Renal pelvis (tissue), 12 donors: ENCODE measurements around the gene UGT1A8. TPM values are rescaled to one million over a fixed set of nuclear protein-coding genes. Genes with fewer than 3 reads are reported as not detected.
"Not testable (repeated sequence)": the region's sequence is repeated elsewhere in the genome, so short reads cannot be mapped to it uniquely, and the experiment has no call there.

Source experiments
- DNase-seq: peaks from one replicate; pipeline ENCODE4 v3.0.0-alpha.2; 2013
- long read RNA-seq, 16 experiments: transcript quantifications; one replicate each; lab custom pipeline, GENCODE V29; 2026
- polyA plus RNA-seq, 3 donors: library from polyadenylated mRNA; unstranded; fragments of 120-200 nt; gene quantifications; one replicate each; pipeline ENCODE4 v1.2.1, GENCODE V29; 2013; ENCODE audit not compliant: insufficient read length in 3 of 3

Gene UGT1A8
- polyA plus RNA-seq = not detected
- long read RNA-seq, donor 1 = 0 reads
- long read RNA-seq, donor 2 = 0 reads
- long read RNA-seq, donor 3 = 0 reads
- long read RNA-seq, donor 4 = 0 reads
- long read RNA-seq, donor 5 = 0 reads
- long read RNA-seq, donor 6 = 0 reads
- long read RNA-seq, donor 7 = 0 reads
- long read RNA-seq, donor 8 = 0 reads
- long read RNA-seq, donor 9 = 0 reads
- long read RNA-seq, donor 10 = 0 reads
- long read RNA-seq, donor 11 = 0 reads
- long read RNA-seq, donor 12 = 0 reads
- long read RNA-seq, donor 13 = 0 reads
- long read RNA-seq, donor 14 = 0 reads
- long read RNA-seq, donor 15 = 0 reads
- long read RNA-seq, donor 16 = 0 reads

DNA sequence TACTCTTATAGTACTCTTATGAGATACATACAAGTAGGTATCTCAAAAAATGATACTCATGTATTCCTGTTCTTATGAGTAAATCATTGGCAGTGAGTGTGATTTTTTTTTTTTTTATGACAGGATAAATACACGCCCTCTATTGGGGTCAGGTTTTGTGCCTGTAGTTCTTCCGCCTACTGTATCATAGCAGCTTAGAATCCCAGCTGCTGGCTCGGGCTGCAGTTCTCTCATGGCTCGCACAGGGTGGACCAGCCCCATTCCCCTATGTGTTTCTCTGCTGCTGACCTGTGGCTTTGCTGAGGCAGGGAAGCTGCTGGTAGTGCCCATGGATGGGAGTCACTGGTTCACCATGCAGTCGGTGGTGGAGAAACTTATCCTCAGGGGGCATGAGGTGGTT is at the start of gene UGT1A8:
Gene UGT1A8 (plus strand): TSS at position 158 of the 400 bp plus-strand sequence. CDS start 75 bp downstream, at position 233.
- not testable (repeated sequence) for DNase-seq

DNA sequence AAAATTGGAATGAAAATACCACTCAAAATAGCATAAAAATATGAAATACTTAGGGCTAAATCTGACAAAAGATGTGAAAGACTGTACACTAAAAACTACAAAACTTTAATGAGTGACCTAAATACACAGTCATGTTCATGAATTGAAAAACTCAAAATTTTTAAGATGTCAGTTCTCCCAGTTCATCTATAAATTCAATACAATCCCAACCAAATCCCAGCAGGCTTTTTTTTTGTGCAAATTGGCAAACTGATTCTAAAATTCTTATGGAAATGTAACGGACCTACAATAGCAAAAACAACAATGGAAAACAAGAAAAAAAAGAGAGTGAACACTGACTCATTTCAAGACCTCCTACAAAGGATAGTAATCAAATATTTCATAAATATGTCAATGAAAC is 46.4 kb upstream of the UGT1A8 start:
- no peak for DNase-seq

DNA sequence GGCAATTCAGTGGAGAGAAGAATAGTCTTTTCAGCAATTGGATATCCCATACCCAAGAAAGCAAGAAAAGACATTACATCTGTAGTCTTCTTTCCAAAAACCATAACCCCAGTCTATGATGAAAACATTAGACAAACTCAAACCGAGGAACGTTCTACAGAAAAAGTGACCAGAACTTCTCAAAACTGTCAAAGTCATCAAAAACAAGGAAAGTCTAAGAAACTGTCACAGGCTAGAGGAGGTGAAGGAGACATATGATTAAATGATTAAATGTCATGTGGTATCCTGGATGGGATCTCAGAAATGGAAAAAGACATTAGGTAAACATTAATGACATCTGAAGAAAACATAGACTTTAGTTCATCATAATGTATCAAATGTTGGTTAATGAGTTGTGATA is 46.0 kb upstream of the UGT1A8 start:
- no peak for DNase-seq

DNA sequence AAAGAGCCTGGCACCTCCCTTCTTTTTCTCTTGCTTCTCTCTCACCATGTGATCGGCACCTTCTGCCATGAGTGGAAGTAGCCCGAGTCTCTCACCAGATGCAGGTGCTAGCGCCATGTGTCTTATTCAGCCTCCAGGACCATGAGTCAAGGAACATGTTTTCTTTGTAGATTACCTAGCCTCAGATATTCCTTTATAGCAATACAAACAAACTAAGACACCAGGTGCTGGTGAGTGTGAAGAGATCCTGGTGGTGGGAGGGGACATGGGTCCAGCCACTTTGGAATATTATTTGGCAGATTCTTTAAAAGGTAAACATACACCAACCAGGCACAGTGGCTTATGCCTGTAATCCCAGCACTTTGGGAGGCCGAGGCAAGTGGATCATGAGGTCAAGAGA is 45.0 kb upstream of the UGT1A8 start:
- DNase-seq = no peak

DNA sequence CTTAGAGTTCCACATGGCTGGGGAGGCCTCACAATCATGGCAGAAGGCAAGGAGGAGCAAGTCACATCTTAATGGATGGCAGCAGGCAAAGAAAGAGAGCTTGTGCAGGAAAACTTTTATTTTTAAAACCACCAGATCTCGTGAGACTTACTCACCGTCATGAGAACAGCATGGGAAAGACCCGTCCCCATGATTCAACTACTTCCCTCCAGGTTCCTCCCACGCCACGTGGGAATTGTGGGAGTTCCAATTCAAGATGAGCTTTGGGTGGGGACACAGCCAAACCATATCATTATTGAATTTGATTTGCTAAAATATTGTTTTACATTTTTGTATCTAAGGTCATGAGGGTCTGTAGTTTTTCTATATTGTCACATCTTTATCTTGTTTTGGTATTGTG is 40.1 kb upstream of the UGT1A8 start:
- DNase-seq = not testable (repeated sequence)

DNA sequence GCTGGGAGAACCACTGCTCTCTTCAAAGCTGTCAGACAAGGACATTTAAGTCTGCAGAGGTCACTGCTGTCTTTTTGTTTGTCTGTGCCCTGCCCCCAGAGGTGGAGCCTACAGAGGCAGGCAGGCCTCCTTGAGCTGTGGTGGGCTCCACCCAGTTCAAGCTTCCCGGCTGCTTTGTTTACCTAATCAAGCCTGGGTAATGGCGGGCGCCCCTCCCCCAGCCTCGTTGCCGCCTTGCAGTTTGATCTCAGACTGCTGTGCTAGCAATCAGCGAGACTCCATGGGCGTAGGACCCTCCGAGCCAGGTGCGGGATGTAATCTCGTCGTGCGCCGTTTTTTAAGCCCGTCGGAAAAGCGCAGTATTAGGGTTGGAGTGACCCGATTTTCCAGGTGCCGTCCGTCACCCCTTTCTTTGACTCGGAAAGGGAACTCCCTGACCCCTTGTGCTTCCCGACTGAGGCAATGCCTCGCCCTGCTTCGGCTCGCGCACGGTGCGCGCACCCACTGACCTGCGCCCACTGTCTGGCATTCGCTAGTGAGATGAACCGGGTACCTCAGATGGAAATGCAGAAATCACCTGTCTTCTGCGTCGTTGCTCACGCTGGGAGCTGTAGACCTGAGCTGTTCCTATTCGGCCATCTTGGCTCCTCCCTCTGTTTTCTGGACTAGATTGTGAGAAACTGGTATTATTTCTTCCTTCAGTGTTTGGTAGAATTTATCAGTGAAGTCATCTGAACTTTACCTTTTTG is 34.0 kb upstream of the UGT1A8 start:
- DNase-seq = not testable (repeated sequence)

DNA sequence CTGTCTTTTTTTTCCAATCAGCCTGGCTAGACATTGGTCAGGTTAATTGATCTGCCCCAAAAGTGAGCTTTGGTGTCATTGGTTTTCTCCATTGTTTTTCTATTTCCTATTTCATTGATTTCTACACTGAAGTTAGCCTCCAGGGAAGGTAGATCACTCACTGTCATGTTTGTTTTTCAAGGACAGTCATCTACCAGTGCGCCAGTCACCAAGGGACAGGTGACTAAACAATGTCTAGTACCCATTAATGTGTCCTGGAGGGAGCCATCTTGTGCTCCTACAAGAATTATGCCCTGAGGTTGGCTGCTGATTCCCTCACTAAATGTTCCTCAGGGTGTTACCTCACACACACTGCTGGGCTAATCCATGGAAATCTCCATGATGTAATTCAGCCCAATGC is 33.2 kb upstream of the UGT1A8 start:
- no peak for DNase-seq

DNA sequence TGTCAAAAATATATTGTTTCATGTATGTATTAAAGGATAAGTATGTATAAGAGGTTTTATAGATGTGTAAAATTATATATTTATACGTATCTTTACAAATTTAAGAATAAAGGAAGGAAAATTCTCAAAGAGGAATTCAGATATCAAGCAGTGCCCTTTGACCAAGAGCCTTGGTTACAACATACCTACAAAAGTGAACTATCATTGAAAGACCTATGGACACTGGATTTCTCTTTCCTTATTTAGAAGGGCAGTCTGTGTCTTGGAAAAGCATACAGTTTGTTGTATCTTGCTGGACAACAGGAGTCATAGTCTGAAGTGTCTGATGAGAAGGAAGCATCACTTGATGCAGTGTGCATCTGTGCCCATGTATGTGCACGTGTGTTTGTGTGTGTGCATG is 29.0 kb upstream of the UGT1A8 start:
- no peak for DNase-seq

DNA sequence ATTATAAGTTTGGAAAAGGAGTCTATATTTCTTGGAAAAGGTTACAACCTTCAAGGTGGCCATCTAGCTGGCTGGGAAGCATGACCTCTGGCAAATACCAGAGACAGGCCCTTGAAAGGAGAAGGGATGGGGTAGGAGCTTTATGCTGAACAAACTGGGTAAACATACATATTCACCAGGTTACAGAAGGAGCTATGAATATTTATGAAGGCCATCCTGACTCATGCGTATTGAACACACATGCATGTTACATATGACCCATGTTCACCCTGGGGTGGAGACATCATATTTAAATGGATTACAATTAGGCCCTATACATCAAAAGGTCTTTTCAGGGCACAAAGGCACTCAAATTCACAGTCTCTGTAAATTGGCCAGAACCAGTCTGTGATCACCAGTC is 24.7 kb upstream of the UGT1A8 start:
- DNase-seq = not testable (repeated sequence)

DNA sequence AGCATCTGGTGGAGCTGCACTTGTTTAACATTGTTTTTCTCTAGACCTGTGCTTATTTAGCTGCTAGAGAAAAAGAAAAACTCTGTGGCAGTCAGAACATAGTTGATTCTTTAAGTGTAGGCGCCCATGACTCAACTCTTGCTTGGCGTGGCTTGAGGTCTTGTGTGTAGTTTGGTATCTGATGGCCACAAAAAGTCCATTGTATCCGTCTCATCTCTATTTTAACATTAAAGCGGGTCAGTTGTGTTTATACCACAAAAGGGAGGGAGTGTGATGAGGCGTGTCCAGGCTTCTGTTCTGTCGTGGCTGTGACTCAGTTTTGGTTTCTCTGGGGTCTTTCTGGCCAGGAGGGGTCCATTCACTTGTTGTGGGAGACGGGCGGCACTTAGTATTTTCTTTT is 24.2 kb upstream of the UGT1A8 start:
- no peak for DNase-seq

DNA sequence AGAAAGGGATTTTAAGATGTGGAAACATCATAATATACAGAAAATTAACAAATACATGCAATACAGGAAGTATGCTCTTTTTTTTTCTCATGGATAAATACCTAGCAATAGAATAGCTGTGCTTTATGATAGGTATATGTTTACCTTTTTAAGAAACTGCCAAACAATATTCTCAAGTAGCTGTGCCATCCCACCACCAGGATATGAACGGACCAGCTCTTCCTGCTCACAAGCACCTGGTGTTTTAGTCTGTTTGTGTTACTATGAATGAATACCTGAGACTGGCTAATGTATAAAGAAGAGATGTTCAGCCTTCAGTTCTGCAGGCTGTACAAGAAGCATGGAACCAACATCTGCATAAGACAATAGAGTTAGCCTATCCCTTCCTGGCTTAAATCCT is 19.9 kb upstream of the UGT1A8 start:
- no peak for DNase-seq

DNA sequence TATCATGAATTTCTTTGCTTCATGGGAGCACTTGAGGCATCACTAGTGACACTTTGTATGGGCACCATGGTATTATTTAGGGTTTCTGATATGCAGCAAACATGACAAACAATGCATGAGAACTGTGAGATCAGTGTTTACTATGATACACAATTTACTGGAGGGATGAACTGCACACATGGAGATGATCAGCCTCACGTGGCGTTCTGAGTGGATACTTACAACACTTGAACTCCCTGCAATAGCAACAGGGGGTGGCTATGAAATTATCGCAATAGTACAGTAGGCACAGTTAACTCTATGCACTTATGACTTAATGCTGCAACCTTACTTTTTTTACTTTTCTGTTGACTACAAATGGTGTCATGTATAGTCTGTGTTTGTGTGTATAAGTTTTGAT is 18.5 kb upstream of the UGT1A8 start:
- no peak for DNase-seq

DNA sequence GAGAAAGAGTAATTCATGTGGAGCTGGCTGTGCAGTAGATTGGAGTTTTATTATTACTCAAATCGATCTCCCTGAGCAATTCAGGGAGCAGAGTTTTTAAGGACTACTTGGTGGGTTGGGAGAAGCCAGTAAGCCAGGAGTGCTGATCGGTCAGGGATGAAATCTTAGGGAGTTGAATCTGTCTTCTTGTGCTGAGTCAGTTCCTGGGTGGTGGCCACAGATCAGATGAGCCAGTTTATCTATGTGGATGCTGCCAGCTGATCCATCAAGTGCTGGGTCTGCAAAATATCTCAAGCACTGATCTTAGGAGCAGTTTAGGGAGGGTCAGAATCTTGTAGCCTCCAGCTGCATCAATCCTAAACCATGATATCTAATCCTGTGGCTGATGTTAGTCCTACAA is 17.0 kb upstream of the UGT1A8 start:
- no peak for DNase-seq

DNA sequence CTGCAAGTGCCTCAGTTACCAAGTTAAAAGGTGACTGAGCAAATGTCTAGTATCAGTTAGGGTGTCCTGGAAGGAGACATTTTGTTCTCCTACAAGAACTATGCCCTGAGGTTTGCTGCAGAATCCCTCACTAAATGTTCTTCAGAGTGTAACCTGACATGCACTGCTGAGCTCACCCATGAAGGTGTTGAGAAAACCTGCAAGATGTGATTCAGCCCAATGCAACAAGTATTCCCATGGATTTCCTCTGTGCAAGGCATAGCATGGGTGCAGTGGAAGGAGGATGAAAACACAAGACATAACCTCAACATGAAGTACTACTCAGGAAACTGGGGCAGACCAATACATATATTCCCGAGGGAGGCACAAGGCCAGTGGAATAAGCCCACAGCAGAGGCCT is 15.4 kb upstream of the UGT1A8 start:
- DNase-seq = no peak

DNA sequence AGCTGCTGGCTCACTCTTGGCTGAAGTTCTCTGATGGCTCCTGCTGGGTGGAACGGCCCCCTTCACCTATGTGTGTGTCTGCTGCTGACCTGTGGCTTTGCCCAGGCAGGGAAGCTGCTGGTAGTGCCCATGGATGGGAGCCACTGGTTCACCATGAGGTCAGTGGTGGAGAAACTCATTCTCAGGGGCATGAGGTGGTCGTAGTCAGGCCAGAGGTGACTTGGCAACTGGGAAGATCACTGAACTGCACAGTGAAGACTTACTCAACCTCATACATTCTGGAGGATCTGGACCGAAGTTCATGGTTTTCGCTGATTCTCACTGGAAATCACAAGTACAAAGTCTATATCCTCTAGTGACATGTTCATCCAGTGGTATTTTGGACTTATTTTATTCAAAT is 13.9 kb upstream of the UGT1A8 start:
- DNase-seq = no peak

DNA sequence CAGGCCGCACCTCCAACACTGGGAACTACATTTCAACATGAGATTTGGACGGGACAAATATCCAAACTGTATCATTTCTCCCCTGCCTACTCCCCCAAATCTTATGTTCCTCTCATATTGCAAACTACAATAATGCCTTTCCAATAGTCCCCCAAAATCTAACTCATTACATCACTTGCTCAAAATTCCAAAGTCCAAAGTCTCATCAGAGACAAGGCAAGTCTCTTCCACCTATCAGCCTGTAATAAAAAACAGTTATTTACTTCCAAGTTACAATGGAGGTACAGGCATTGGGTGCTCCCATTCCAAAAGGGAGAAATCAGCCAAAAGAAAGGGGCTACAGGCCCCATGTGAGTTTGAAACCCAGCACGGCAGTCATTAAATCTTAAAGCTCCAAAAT is 12.6 kb upstream of the UGT1A8 start:
- DNase-seq = no peak

DNA sequence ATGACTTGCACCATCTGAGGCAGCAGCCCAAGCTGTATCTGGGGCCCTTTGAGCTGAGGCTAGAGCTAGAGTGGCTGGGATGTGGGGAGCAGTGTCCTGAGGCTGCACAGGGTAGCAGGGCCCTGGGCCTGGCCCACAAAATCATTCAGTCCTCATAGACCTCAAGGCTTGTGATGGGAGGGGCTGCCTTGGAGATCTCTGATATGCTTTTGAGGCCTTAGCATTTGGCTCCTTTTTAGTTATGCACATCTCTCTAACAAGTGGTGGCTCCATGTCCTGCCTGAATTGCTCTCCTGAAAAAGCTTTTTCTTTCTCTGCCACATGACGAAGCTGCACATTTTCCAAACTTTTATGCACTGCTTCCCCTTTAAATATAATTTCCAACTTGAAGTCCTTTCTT is 11.8 kb upstream of the UGT1A8 start:
- no peak for DNase-seq

DNA sequence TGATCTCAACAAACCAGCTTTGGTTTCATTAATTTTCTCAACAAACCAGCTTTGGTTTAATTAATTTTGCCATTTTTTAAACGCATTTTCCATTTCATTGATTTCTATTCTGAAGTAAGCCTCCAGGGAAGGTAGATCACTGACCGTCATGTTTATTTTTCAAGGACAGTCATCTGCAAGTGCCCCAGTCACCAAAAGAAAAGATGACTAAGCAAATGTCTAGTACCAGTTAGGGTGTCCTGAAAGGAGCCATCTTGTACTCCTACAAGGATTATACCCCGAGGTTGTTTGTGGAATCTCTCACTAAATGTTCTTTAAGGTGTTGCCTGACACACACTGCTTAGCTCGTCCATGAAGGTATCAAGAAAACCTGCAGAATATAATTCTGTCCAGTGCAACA is 6.1 kb upstream of the UGT1A8 start:
- DNase-seq = no peak

DNA sequence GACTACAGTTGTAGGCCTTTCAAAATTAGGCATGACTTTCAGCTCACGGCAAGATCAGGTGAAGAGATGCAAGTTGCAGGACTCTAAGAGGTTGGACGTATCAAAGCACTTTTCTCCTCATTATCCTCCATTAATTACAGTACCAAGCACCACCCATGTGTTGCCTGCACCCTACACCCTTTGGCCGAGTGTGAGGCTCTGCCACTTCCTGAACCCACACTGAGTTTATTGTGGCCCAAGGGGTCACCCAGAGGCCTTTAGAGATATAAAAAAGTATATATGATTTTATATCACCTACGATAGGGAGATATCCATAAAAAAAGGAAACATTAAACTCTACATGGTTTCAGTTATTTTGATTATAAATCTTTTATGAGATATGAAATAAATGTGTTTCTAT is 2.8 kb downstream of the UGT1A8 start:
- DNase-seq = no peak

DNA sequence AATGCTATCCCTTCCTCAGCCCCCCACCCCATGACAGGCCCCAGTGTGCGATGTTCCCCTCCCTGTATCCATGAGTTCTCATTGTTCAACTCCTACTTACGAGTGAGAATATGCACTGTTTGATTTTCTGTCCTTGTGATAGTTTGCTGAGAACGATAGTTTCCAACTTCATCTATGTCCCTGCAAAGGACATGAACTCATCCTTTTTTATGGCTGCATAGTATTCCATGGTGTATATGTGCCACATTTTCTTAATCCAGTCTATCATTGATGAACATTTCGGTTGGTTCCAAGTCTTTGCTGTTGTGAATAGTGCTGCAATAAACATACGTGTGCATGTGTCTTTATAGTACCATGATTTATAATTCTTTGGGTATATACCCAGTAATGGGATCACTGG is 4.4 kb downstream of the UGT1A8 start:
- DNase-seq = not testable (repeated sequence)

DNA sequence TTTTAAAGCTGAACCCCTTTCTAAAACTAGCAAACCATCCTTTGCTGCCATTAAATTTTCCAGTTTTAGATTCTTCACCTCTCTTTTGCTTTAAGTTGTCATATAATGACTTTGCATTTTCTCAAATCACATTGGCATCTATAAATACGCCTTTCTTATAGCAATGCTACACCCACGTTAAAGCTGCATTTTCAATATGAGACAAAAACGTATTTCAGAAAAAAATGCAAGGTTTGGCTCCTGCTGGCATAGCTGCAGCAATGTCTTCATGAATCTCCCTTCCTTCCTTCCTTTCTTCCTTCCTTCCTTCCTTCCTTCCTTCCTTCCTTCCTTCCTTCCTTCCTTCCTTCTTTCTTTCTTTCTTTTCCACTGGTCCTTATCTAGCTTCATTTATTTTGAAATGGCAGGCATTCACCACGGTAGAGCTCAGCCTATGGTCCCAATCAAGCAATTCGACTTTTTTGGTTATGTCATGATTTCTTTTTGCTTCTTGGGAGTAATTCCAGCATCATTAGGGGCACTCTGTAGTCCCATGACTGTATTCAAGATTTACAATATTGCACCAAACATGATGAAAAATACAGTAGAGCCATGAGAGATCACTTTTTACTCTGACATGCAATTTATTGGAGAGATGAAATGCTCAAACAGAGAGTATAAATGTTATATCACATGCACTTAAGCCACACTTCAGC is 10.0 kb downstream of the UGT1A8 start:
- DNase-seq = no peak

DNA sequence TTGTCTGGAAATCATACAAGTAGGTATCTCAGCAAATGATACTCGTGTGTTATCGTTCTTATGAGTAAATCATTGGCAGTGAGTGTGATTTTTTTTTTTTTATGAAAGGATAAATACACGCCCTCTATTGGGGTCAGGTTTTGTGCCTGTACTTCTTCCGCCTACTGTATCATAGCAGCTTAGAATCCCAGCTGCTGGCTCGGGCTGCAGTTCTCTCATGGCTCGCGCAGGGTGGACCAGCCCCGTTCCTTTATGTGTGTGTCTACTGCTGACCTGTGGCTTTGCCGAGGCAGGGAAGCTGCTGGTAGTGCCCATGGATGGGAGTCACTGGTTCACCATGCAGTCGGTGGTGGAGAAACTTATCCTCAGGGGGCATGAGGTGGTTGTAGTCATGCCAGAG is 18.9 kb downstream of the UGT1A8 start, which contains the start of gene UGT1A10:
Gene UGT1A10 (plus strand): TSS at position 143 of the 400 bp plus-strand sequence. CDS start 75 bp downstream, at position 218.
- not testable (repeated sequence) for DNase-seq

DNA sequence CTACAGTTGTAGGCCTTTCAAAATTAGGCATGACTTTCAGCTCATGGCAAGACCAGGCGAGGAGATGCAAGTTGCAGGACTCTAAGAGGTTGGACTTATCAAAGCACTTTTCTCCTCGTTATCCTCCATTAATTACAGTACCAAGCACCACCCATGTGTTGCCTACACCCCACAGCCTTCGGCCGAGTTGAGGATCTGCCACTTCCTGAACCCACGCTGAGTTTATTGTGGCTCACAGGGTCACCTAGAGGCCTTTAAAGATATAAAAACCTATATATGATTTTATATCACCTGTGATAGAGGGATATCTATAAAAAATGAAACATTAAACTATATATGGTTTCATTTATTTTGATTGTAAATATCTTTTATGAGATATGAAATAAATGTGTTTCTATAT is 21.4 kb downstream of the UGT1A8 start:
- no peak for DNase-seq
